Ascending aorta (tissue), 2 donors: ENCODE results near the gene HSD17B3. TPM values are rescaled to one million over a fixed set of nuclear protein-coding genes. Genes with fewer than 3 reads are reported as not detected.
"Not testable (repeated sequence)": the region's sequence is repeated elsewhere in the genome, so short reads cannot be mapped to it uniquely, and the experiment has no call there.

ENCODE experiments used
- DNase-seq, 2 donors: peaks; one replicate each; pipeline ENCODE4 v3.0.0-alpha.2; 2019; ENCODE audit warnings: low spot score in 2 of 2
- H3K27ac ChIP-seq, 2 donors: fragments of 200-600 bp; sonication (generic); one replicate each; pipeline ENCODE4 v1.5.1; 2016 to 2017; ENCODE audit warnings: mild to moderate bottlenecking in 1 of 2
- H3K27me3 ChIP-seq: fragments of 200-600 bp; sonication (generic); one replicate; pipeline ENCODE4 v1.5.1; 2017
- H3K36me3 ChIP-seq, 2 donors: fragments of 200-600 bp; sonication (generic); one replicate each; pipeline ENCODE4 v1.5.1; 2016
- H3K4me1 ChIP-seq, 2 donors: fragments of 200-600 bp; sonication (generic); one replicate each; pipeline ENCODE4 v1.5.1; 2016 to 2017; ENCODE audit warnings: mild to moderate bottlenecking in 1 of 2
- H3K4me3 ChIP-seq, 2 donors: fragments of 200-600 bp; sonication (generic); one replicate each; pipeline ENCODE4 v1.5.1; 2016 to 2017; ENCODE audit warnings: mild to moderate bottlenecking in 1 of 2
- H3K9me3 ChIP-seq, 2 donors: fragments of 200-600 bp; sonication (generic); one replicate each; pipeline ENCODE4 v1.5.1; 2016
- intact Hi-C: fragments of 100-400 bp; cut with DNase I; formaldehyde crosslinking; loops from one replicate; pipeline ENCODE4 v1.15.1; 2023
- total RNA-seq: library from RNA; depleted of rRNA; stranded (reverse); fragments of >200 nt; gene quantifications from one replicate; pipeline ENCODE4 v1.1.0, GENCODE V29; 2016
- TF ChIP-seq, protein P1 (sequence below), 3 experiments: fragments of 200-600 bp in 2 of 3; fragments of 450-650 bp in 1 of 3; sonication (generic) in 2 of 3; IDR thresholded peaks; one replicate each; pipeline ENCODE4 v1.5.1; 2016 to 2019; ENCODE audit warnings: antibody characterized with exemption in 3 of 3, mild to moderate bottlenecking in 1 of 3, moderate library complexity in 1 of 3

The HSD17B3 gene
- total RNA-seq, 1 donor from 2014 or later = not detected

DNA sequence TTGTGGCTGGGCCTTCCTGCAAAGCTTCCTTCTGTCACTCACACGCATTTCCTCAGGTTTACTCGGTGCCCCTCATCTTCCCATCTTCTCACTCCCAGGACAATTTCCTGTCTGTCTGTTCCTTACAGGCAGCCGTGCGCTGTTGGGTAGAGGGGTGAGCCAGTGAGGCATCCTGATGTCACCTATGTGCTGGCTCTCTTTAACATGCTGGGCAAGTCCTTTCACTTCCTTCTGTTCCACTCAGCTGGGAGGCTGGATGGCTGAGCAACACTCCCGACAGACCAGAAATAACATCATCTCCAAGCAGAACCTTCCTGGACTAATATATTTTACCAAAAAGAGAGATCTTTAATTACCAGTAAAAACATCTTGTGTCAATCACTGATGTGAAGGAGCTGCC, 103.0 kb downstream of the HSD17B3 start:
- TF ChIP-seq, protein P1, sequence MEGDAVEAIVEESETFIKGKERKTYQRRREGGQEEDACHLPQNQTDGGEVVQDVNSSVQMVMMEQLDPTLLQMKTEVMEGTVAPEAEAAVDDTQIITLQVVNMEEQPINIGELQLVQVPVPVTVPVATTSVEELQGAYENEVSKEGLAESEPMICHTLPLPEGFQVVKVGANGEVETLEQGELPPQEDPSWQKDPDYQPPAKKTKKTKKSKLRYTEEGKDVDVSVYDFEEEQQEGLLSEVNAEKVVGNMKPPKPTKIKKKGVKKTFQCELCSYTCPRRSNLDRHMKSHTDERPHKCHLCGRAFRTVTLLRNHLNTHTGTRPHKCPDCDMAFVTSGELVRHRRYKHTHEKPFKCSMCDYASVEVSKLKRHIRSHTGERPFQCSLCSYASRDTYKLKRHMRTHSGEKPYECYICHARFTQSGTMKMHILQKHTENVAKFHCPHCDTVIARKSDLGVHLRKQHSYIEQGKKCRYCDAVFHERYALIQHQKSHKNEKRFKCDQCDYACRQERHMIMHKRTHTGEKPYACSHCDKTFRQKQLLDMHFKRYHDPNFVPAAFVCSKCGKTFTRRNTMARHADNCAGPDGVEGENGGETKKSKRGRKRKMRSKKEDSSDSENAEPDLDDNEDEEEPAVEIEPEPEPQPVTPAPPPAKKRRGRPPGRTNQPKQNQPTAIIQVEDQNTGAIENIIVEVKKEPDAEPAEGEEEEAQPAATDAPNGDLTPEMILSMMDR (IDR thresholded peaks at IDR 0.05) = no peak
- Histone ChIP-seq H3K27ac (no peak overlapping the region), H3K36me3 (no peaks in the 10 kb centered on the region), H3K4me1 (no peaks in the 10 kb centered on the region), H3K27me3 (no peaks in the 10 kb centered on the region), H3K4me3 (no peak overlapping the region), H3K9me3 (no peaks in the 10 kb centered on the region)
- intact Hi-C loops = no loop called here
- DNase-seq = no peak

DNA sequence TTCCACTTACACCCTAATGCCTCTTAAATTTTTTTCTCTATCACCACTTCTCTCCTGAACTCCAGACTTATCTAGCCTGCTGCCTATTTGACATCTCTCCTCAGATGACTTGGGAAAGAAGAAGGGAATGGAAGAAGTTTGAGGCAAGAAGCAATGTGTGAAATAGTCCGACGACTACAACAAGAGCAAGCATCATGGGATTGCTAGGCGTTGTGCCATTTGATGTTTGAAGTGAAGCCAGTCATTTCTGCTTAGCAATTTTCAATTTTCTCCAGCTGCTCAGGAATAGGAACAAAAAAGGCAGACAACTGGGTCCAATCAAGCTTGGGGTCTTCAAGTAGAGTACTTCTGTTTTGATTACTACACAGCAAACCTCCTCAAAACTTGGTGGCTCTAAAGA, 106.4 kb downstream of the HSD17B3 start:
- TF ChIP-seq, protein P1 (IDR thresholded peaks at IDR 0.05) = no peak
- H3K9me3 ChIP-seq = peaks cover 0 to under 1% of the 10 kb centered on the region in 2 donors
- H3K27me3 ChIP-seq = no peaks in the 10 kb centered on the region
- no peaks in the 10 kb centered on the region for H3K36me3 ChIP-seq
- H3K27ac ChIP-seq = no peak overlapping the region
- no peak overlapping the region for H3K4me3 ChIP-seq
- H3K4me1 ChIP-seq = no peaks in the 10 kb centered on the region
- intact Hi-C loops = no loop called here
- DNase-seq = no peak

DNA sequence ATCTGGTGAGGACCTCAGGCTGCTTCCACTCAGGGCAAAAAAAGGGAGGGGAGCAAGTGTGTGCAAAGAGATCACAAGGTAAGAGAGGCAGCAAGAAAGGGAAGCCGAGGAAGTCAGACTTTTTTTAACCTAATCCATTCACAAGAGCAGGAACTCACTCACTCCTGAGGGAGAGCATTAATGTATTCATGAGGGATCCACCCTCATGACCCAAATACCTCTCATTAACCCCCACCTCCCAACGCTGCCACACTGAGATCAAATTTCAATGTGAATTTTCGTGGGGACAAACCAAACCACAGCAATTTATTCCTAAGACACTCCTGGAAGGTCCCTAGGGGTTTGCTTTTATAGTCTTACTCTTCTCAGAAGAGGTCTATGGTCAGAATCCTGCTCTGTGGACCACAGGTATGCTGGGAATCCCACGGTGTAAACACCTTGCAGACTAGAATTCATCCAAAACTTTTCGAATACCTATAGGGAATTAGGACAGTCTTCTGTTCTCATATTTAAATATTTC, 108.7 kb downstream of the HSD17B3 start:
- intact Hi-C loops = no loop called here

DNA sequence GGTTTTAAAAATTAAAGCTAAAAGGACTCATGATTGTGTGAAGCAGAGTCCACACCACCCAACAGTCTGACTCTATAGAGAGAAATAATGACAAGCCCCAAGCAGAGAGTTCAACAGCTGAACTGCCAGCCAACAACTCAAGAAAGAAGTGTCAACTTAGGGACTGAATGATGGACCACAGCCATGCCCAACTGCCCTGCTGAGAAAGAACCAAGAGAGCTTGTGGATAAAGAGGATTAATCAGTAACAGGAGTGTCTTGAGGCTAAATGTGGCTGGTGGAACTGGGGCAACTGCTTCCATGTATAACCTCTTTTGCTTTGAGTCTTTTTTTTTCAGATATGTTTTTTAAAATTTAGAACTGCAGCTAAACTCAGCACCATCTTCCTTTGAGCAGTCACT, 109.3 kb downstream of the HSD17B3 start:
- Histone ChIP-seq H3K36me3 (no peaks in the 10 kb centered on the region), H3K4me1 (no peaks in the 10 kb centered on the region), H3K27me3 (no peaks in the 10 kb centered on the region), H3K4me3 (no peak overlapping the region), H3K9me3 (peaks cover 0 to 7% of the 10 kb centered on the region in 2 donors), H3K27ac (no peak overlapping the region)
- DNase-seq = no peak
- intact Hi-C loops = no loop called here
- TF ChIP-seq, protein P1 (IDR thresholded peaks at IDR 0.05) = no peak

More for the DNA sequence above, 108.7 kb downstream of the HSD17B3 start:
- TF ChIP-seq, protein P1 (IDR thresholded peaks at IDR 0.05) = no peak
- H3K27ac ChIP-seq = no peak overlapping the region
- H3K36me3 ChIP-seq = no peaks in the 10 kb centered on the region
- DNase-seq = no peak
- peaks cover 0 to 7% of the 10 kb centered on the region in 2 donors for H3K9me3 ChIP-seq
- H3K4me1 ChIP-seq = no peaks in the 10 kb centered on the region
- no peak overlapping the region for H3K4me3 ChIP-seq
- H3K27me3 ChIP-seq = no peaks in the 10 kb centered on the region

DNA sequence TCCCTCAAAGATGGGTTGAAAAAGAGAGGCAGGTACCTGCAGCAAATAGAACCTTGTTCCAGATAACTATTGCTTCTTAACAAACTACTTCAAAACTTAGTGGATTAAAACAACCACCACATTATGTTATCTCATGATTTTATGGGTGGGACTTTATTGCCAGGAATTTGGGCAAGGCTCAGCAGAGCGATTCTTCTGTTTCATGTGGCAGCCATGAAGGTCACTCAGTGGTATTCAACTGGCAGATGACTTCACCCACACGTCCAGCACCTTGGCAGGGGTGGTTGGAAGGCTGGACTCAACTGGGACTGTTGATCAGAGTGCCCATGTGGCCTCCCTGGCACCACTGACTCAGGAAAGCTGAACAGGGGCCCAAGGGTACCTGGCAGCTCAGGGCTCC, 112.0 kb downstream of the HSD17B3 start:
- H3K4me3 ChIP-seq = no peak overlapping the region
- peaks cover 0 to 7% of the 10 kb centered on the region in 2 donors for H3K9me3 ChIP-seq
- H3K27me3 ChIP-seq = no peaks in the 10 kb centered on the region
- TF ChIP-seq, protein P1 (IDR thresholded peaks at IDR 0.05) = no peak
- DNase-seq = no peak
- no peak overlapping the region for H3K27ac ChIP-seq
- intact Hi-C loops = no loop called here
- no peaks in the 10 kb centered on the region for H3K36me3 ChIP-seq
- H3K4me1 ChIP-seq = no peaks in the 10 kb centered on the region

DNA sequence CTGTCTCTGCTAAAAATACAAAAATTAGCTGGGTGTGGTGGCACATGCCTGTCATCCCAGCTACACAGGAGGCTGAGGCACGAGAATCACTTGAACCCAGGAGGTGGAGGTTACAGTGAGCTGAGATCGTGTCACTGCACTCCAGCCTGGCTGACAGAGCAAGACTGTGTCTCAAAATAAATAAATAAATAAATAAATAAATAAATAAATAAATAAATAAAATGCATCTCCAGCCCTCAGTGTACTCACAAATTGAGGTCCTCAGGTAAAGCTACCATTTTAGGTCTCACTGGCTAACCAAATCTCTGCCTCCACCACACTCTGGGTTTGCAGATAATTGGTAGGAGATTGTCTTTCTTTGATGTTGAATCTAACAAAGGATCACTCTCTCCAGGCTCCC, 112.4 kb downstream of the HSD17B3 start:
- not testable (repeated sequence) for H3K36me3 ChIP-seq

More for the DNA sequence above, 112.4 kb downstream of the HSD17B3 start:
- H3K27ac ChIP-seq, DNase-seq, H3K4me3 ChIP-seq, intact Hi-C loops, H3K27me3 ChIP-seq, H3K4me1 ChIP-seq, H3K9me3 ChIP-seq: not testable (repeated sequence)
